ENCODE measurements around the gene PTPRQ. TPM values are rescaled to one million over a fixed set of nuclear protein-coding genes. Genes with fewer than 3 reads are reported as not detected.

The PTPRQ gene
- total RNA-seq, 4 donors from 2014 or later = 0.47 to 6.0 (median 3.4) TPM

- no peak for ATAC-seq
- Histone ChIP-seq H3K36me3 (no peaks in the 10 kb centered on the region), H3K4me1 (no peaks in the 10 kb centered on the region), H3K27me3 (no peaks in the 10 kb centered on the region), H3K27ac (no peak overlapping the region), H3K9me3 (no peaks in the 10 kb centered on the region), H3K4me3 (no peak overlapping the region)
- 79 to 94% methylated on average over 2 of the region's 2 CpGs for WGBS, 2 donors (ENCODE audit: low coverage in 1 of 2)
- TF ChIP-seq EP300 (IDR thresholded peaks at IDR 0.05) (no peak), CTCF (IDR thresholded peaks at IDR 0.05) (no peak), POLR2A (IDR thresholded peaks at IDR 0.05) (no peak), POLR2AphosphoS5 (IDR thresholded peaks at IDR 0.05) (no peak)
Observed at GRCh38 chr12:80504389-80505163, 60.5 kb downstream of the PTPRQ start.

- 10 to 12% methylated on average over 1 of the region's 1 CpG for WGBS, 2 donors (ENCODE audit: low coverage in 1 of 2)
- Histone ChIP-seq H3K36me3 (no peaks in the 10 kb centered on the region), H3K27me3 (no peaks in the 10 kb centered on the region), H3K4me3 (no peak overlapping the region), H3K27ac (no peak overlapping the region), H3K4me1 (no peaks in the 10 kb centered on the region), H3K9me3 (no peaks in the 10 kb centered on the region)
- TF ChIP-seq POLR2AphosphoS5 (IDR thresholded peaks at IDR 0.05) (no peak), EP300 (IDR thresholded peaks at IDR 0.05) (no peak), POLR2A (IDR thresholded peaks at IDR 0.05) (no peak), CTCF (IDR thresholded peaks at IDR 0.05) (no peak)
- no peak for ATAC-seq
Observed at GRCh38 chr12:80509781-80510556, 65.9 kb downstream of the PTPRQ start.

- Histone ChIP-seq H3K36me3 (no peaks in the 10 kb centered on the region), H3K4me3 (no peak overlapping the region), H3K4me1 (no peaks in the 10 kb centered on the region), H3K9me3 (no peaks in the 10 kb centered on the region), H3K27ac (no peak overlapping the region), H3K27me3 (no peaks in the 10 kb centered on the region)
- WGBS, 2 donors (ENCODE audit: low coverage in 1 of 2) = 80 to 82% methylated on average over 1 to 3 of the region's 11 CpGs
- TF ChIP-seq POLR2A (IDR thresholded peaks at IDR 0.05) (no peak), EP300 (IDR thresholded peaks at IDR 0.05) (no peak), CTCF (IDR thresholded peaks at IDR 0.05) (no peak)
- no peak for ATAC-seq
Observed at GRCh38 chr12:80512781-80513180, 68.7 kb downstream of the PTPRQ start.

GRCh38 chr12:80513211-80513610, 69.2 kb downstream of the PTPRQ start:
- no peak overlapping the region for H3K4me3 ChIP-seq
- WGBS, 2 donors (ENCODE audit: low coverage in 1 of 2) = 86 to 92% methylated on average over 4 to 10 of the region's 18 CpGs
- H3K9me3 ChIP-seq = no peaks in the 10 kb centered on the region
- no peaks in the 10 kb centered on the region for H3K36me3 ChIP-seq
- H3K27me3 ChIP-seq = no peaks in the 10 kb centered on the region
- no peak overlapping the region for H3K27ac ChIP-seq
- H3K4me1 ChIP-seq = no peaks in the 10 kb centered on the region
- no peak for ATAC-seq
- TF ChIP-seq POLR2A (IDR thresholded peaks at IDR 0.05) = no peak
- no peak for TF ChIP-seq EP300 (IDR thresholded peaks at IDR 0.05)
- TF ChIP-seq CTCF (IDR thresholded peaks at IDR 0.05) = no peak
- no peak for TF ChIP-seq POLR2AphosphoS5 (IDR thresholded peaks at IDR 0.05)

All from gastroesophageal sphincter (tissue), 4 donors.